AG04449 (cell line): ENCODE measurements around the gene CLMP.

Source experiments
- CTCF ChIA-PET: fragments of 350-600 bp; formaldehyde crosslinking; extraction: SDS; loops from one replicate; lab custom pipeline; 2021; ENCODE audit warnings: antibody characterized with exemption; lab: Yijun Ruan, JAX
- POLR2A ChIA-PET: fragments of 400-600, 350-600 bp; formaldehyde crosslinking; extraction: SDS; loops from one replicate; lab custom pipeline; 2020; ENCODE audit warnings: antibody characterized with exemption, inconsistent platforms; lab: Yijun Ruan, JAX
- DNase-seq: peaks from one replicate; pipeline ENCODE4 v3.0.0-alpha.2; 2010; ENCODE audit warnings: low read depth, low spot score
- H3K4me3 ChIP-seq: 2 replicates; pipeline ENCODE4 v1.5.1; 2011; ENCODE audit warnings: low read depth, mild to moderate bottlenecking, control low read depth, low read length
- CTCF ChIP-seq: IDR thresholded peaks from one replicate; pipeline ENCODE4 v1.5.1; 2011; ENCODE audit warnings: mild to moderate bottlenecking, moderate library complexity, low read length, control low read depth, inconsistent platforms; ENCODE audit not compliant: insufficient read depth; ENCODE audit errors: missing control alignments

The CLMP gene

GRCh38 chr11:123051634-123052033 is 143.4 kb downstream of the CLMP start:
- CTCF ChIA-PET = interaction anchor here (1.8 to 2.6 kb wide), 2 partner anchors 10 to 26 kb away, joined by 6 to 9 read pairs; partner anchors contain the start of gene HSPA8

GRCh38 chr11:123051146-123051545 is 143.9 kb downstream of the CLMP start:
- ChIA-PET CTCF (no interaction called here), POLR2A (interaction anchor here (3.1 kb wide), 1 partner anchor 11 kb away, joined by 30 read pairs; the partner anchor contains the start of gene HSPA8)
- no peak overlapping the region for H3K4me3 ChIP-seq
- TF ChIP-seq CTCF = no peak
- no peak for DNase-seq

More at GRCh38 chr11:123051634-123052033, 143.4 kb downstream of the CLMP start:
- H3K4me3 ChIP-seq = no peak overlapping the region
- POLR2A ChIA-PET = interaction anchor here (3.1 kb wide), 1 partner anchor 10 kb away, joined by 30 read pairs; the partner anchor contains the start of gene HSPA8
- no peak for DNase-seq
- TF ChIP-seq CTCF = no peak

DNA sequence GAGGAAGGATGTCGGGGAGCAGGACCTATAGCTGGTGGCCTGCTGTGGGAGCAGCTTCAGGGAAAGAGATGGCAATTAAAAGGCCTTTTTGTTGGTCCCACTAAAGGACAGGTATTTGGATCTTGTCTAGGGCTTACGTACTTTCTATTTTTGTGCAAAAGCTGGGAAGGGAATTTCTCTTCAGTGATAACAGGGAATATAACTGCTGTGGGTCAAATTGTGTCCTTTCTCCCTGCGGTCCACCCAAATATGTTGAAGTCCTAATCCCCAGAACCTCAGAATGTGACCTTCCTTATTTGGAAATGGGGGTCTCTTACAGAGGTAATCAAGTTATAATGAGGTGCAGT is 147.1 kb downstream of the CLMP start:
- TF ChIP-seq CTCF = no peak
- ChIA-PET POLR2A (interaction anchor here (1.0 kb wide), 1 partner anchor 14 kb away, joined by 3 read pairs; the partner anchor contains the start of gene HSPA8), CTCF (interaction anchor here (1.2 to 3.0 kb wide), 7 partner anchors 9 to 420 kb away, joined by 3 to 15 read pairs (median 5); no protein-coding TSS in a partner anchor)

GRCh38 chr11:123047266-123047946 is 147.6 kb downstream of the CLMP start:
- DNase-seq = no peak
- ChIA-PET POLR2A (interaction anchor here (1.0 kb wide), 1 partner anchor 15 kb away, joined by 3 read pairs; the partner anchor contains the start of gene HSPA8), CTCF (interaction anchor here (0.7 to 3.0 kb wide), 8 partner anchors 8 to 419 kb away, joined by 3 to 15 read pairs (median 4); no protein-coding TSS in a partner anchor)
- no peak overlapping the region for H3K4me3 ChIP-seq
- TF ChIP-seq CTCF = no peak

More for the DNA sequence above, 147.1 kb downstream of the CLMP start:
- no peak overlapping the region for H3K4me3 ChIP-seq
- no peak for DNase-seq

DNA sequence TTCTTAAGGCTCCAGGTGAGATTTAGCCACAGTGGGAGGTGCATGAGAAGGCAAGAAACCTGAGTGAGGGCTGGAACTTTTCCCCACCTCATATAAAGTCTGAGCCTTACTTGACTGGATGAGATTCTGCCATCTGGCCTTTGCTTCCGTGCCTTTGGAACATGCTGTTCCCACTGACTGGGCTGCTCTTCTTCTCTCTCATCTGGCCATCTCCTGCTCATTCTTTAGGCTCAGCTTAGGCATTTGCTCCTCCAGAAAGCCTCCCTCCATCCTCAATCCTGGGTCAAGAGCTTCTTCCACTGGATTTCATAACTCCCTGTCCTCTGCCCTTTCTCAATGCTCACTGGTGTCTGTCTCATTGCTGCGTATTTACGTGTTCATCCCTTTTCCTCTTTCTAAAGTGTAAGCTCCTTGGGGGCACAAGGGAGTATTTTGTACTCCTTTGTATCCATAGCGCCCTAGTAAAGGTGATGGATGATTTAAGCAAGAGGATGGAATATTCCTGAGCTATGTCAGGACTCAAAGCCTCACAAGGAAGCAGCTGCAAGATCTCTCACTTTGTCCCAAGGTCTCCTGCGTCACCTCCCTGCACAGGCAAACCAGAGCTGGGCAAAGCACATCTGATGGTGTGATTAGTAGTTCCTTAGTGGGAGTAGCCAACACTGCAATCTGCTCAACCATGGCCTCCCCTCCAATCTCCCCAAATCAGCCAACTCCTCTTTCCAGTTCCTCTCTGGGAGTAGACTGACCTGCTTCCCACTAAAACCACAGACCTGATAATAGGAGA is 148.4 kb downstream of the CLMP start:
- ChIA-PET POLR2A (no interaction called here), CTCF (interaction anchor here (0.5 to 4.3 kb wide), 10 partner anchors 7 to 419 kb away, joined by 3 to 39 read pairs (median 4); no protein-coding TSS in a partner anchor)
- no peak overlapping the region for H3K4me3 ChIP-seq
- no peak for DNase-seq
- no peak for TF ChIP-seq CTCF
